Immature natural killer cell (primary cell): Measurements from ENCODE around the gene KIF18A. TPM values are rescaled to one million over a fixed set of nuclear protein-coding genes. Genes with fewer than 3 reads are reported as not detected.
"Not testable (repeated sequence)": the region's sequence is repeated elsewhere in the genome, so short reads cannot be mapped to it uniquely, and the experiment has no call there.

Source experiments
- DNase-seq, 3 donors: peaks; one replicate each; pipeline ENCODE4 v3.0.0; 2022; ENCODE audit warnings: mixed read lengths in 1 of 3
- H3K27ac Mint-ChIP-seq, 6 donors: one replicate each; pipeline ENCODE4 v1.8.0; 2020; ENCODE audit warnings: mixed read lengths in 6 of 6, mild to moderate bottlenecking in 5 of 6, inconsistent platforms in 4 of 6, moderate library complexity in 3 of 6
- H3K27me3 Mint-ChIP-seq, 3 donors: one replicate each; pipeline ENCODE4 v1.8.0; 2020 to 2021; ENCODE audit warnings: low read depth in 3 of 3, mild to moderate bottlenecking in 3 of 3, mixed read lengths in 3 of 3, moderate library complexity in 3 of 3, inconsistent platforms in 1 of 3
- H3K36me3 Mint-ChIP-seq, 3 donors: one replicate each; pipeline ENCODE4 v1.8.0; 2020; ENCODE audit warnings: mixed read lengths in 3 of 3, inconsistent platforms in 2 of 3, mild to moderate bottlenecking in 2 of 3
- H3K4me1 Mint-ChIP-seq, 2 donors: one replicate each; pipeline ENCODE4 v1.8.0; 2020; ENCODE audit warnings: inconsistent platforms in 2 of 2, mild to moderate bottlenecking in 2 of 2, mixed read lengths in 2 of 2, moderate library complexity in 1 of 2
- H3K4me3 Mint-ChIP-seq, 5 donors: one replicate each; pipeline ENCODE4 v1.8.0; 2020; ENCODE audit warnings: mild to moderate bottlenecking in 5 of 5, mixed read lengths in 5 of 5, inconsistent platforms in 3 of 5, moderate library complexity in 3 of 5
- H3K9me3 Mint-ChIP-seq, 6 donors: one replicate each; pipeline ENCODE4 v1.8.0; 2020; ENCODE audit warnings: mild to moderate bottlenecking in 6 of 6, mixed read lengths in 6 of 6, inconsistent platforms in 4 of 6, moderate library complexity in 3 of 6
- polyA plus RNA-seq, 3 donors: library from polyadenylated mRNA; unstranded; fragments of 300-500 nt; fragmentation: Illumina TruSeq; gene quantifications; one replicate each; pipeline ENCODE4 v1.2.3, GENCODE V29; 2021

KIF18A gene
- polyA plus RNA-seq: 1 to 10 TPM in 2 of 3 donors, under 1 TPM in 1; 0.99 to 1.3 (median 1.1) TPM

DNA sequence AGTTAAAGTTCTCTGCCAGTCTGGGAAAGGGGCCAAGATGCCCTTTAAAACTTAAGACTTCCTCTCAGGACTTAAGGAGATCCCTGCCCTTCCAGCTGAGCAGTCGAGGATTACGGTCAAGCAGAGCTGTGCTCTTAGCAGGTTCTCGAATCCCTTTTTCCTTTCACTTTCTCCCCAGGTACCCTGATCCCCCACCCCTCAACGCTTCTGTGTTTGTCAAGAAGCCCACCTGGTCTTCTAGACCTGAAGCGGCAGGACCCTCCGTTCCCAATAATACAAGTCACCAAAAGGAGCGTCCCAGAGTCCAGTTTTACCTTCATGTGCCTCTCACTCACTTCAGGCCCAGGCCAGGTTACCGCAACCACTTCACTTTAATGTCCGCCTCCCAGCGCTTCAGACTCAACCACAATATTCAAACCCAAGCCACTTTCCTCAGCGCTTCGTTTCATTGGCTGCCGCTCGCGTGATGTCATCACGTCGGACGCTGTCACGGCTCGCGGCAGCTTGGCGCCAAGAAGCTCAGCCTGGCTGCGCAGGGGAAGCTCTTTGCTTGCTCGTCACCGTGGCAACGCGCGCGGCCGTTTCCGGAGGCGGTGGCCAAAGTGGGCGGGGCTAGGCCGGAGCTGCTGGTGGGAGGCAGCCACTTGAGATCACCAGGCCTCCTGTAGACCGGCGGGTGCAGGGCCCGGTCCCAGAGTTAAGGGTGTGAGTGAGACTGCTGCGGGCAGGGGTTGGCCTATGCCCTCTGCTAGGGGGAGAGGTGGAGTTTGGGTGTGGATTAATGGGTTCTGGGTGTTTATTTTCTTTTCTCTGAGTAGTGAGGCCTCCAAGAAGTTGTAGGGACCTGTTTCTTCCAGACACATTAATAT, at the start of gene KIF18A, which contains the start of gene METTL15:
Gene KIF18A, minus strand, starts transcription at position 407 of the 869 bp plus-strand sequence. CDS start 10,209 bp downstream, outside the sequence.
Gene METTL15, plus strand, starts transcription at position 639 of the 869 bp plus-strand sequence. CDS start 4,947 bp downstream, outside the sequence.
- H3K27ac Mint-ChIP-seq: peak within 1 kb of the TSS; percentile 92 to 100 (median 99)
- H3K4me1 Mint-ChIP-seq: peaks cover 49 to 64% of the 10 kb centered on the region in 2 donors
- no peaks in the 10 kb centered on the region for H3K36me3 Mint-ChIP-seq
- peak within 1 kb of the TSS; percentile 94 to 98 (median 98) for H3K4me3 Mint-ChIP-seq
- no peaks in the 10 kb centered on the region for H3K9me3 Mint-ChIP-seq
- H3K27me3 Mint-ChIP-seq: peaks cover 8 to 15% (median 11%) of the 10 kb centered on the region in 3 donors
- DNase-seq: peak; percentile 99 to 100 (median 99)

DNA sequence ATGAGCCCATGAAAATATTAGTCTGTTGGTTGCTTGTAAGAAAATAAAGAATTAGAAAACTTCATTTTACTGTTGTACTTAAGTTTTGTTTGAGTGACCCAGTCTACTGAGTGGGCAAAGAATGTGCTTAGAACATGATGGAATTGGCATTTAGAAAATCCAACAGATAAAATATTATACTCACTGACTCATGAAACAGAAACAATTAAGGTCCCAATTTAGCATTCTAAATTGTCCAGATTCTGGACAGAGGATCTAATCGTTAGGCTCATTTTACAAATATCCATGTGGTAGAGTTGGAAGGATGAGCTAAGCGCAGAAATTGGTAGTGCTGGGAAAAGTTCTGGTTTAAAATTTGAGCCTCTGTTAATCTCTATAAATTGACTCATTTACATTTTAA, 45.6 kb upstream of the KIF18A start:
- H3K4me1 Mint-ChIP-seq: no peaks in the 10 kb centered on the region
- no peaks in the 10 kb centered on the region for H3K9me3 Mint-ChIP-seq
- H3K4me3 Mint-ChIP-seq: no peak overlapping the region
- H3K27me3 Mint-ChIP-seq: no peaks in the 10 kb centered on the region
- no peak for DNase-seq
- H3K27ac Mint-ChIP-seq: no peak overlapping the region
- H3K36me3 Mint-ChIP-seq: peaks cover 15 to 30% (median 16%) of the 10 kb centered on the region in 3 donors

DNA sequence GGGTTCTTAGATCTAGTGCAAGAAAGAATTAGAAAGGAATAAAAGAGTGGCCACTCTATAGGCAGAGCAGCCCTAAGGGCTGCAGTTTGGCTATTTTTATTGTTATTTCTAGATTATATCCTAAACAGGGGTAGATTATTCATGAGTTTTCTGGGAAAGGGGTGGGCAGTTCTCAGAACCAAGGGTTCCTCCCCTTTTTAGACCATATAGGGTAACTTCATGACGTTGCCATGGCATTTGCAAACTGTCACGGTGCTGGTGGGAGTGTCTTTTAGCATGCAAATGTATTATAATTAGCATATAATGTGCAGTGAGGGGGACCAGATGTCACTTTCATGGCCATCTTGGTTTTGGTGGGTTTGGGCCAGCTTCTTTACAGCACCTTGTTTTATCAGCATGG, 44.8 kb upstream of the KIF18A start:
- Mint-ChIP-seq H3K4me1 (no peaks in the 10 kb centered on the region), H3K36me3 (peaks cover 8 to 21% (median 9%) of the 10 kb centered on the region in 3 donors), H3K27ac (no peak overlapping the region), H3K27me3 (no peaks in the 10 kb centered on the region), H3K4me3 (no peak overlapping the region), H3K9me3 (no peaks in the 10 kb centered on the region)
- DNase-seq: no peak

DNA sequence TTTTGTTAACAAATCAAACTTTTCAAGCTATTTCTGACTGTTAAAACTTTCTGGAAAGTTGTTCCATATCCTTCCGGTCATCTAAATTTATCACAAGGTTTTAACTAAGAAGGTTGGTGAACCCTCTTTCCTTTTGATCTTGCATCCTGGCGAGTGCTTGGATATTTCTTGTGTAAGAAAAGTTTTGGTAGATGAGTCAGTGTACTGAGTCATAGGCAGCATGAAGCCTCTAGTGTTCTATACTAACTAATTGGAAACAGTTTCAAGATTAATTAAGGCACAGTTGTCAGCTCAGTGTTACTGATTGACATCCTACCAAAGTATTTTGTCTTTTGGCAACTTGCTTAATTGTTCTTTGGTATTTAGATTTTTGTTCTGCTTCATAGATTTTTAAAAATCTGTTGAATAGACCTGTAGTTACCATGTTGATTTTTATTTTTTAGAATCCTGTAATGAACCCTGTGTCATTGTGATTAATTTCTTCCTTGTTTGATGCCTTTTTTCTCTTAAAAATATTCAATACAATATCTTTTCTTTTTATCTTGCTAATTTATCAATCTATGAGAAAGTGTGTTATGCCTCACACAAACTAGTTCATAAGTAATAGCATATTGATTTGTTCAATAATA, 38.3 kb upstream of the KIF18A start:
- no peaks in the 10 kb centered on the region for H3K27me3 Mint-ChIP-seq
- H3K4me3 Mint-ChIP-seq: no peak overlapping the region
- H3K9me3 Mint-ChIP-seq: peaks cover 0 to under 1% (median 0%) of the 10 kb centered on the region in 6 donors
- no peak overlapping the region for H3K27ac Mint-ChIP-seq
- H3K4me1 Mint-ChIP-seq: peaks cover 4 to 7% of the 10 kb centered on the region in 2 donors
- DNase-seq: no peak
- peaks cover 0 to 4% (median 0%) of the 10 kb centered on the region in 3 donors for H3K36me3 Mint-ChIP-seq

DNA sequence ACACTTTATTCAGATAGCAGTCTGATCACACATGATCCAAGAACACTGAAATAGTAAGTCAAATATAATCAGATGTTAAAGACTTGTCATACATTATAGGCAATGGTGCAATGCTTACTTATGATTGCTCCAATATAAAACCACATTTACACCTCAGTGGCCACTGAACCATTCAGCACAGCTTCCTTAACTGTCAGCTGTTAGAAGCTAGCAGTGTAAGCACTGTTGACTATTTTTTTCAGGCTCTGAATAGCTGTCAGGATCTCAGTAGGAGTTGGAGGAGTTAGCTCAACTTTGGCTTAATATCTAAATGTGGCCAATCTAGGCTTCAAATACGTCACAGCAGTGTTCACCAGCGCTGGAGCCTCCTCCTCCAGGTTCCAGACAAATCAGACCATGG, 36.9 kb upstream of the KIF18A start:
- H3K4me3 Mint-ChIP-seq: no peak overlapping the region
- no peak overlapping the region for H3K27ac Mint-ChIP-seq
- DNase-seq: no peak
- H3K9me3 Mint-ChIP-seq: peaks cover 0 to 8% (median 2%) of the 10 kb centered on the region in 6 donors
- H3K36me3 Mint-ChIP-seq: peaks cover 0 to 4% (median 3%) of the 10 kb centered on the region in 3 donors
- no peaks in the 10 kb centered on the region for H3K27me3 Mint-ChIP-seq
- peaks cover 4 to 7% of the 10 kb centered on the region in 2 donors for H3K4me1 Mint-ChIP-seq

DNA sequence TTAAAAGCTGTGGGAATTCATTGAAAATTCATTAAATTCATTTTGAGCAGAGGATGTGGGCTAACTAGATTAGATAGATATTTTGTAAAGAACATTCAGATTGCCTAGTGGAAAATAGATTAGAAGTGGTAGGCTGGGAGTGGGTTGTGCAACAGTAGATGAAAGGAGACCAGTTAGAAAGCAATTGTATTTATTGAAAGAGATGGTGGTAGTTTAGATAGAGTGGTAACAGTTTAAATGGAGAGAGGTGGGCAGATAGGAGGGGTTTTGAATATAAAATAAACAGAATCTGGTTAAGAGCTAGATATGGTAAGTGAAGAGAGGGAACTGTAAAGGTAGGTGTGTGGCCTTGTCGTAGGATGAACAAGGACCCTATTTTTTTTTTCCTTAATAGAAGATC, 34.8 kb upstream of the KIF18A start:
- H3K27ac Mint-ChIP-seq: no peak overlapping the region

DNA sequence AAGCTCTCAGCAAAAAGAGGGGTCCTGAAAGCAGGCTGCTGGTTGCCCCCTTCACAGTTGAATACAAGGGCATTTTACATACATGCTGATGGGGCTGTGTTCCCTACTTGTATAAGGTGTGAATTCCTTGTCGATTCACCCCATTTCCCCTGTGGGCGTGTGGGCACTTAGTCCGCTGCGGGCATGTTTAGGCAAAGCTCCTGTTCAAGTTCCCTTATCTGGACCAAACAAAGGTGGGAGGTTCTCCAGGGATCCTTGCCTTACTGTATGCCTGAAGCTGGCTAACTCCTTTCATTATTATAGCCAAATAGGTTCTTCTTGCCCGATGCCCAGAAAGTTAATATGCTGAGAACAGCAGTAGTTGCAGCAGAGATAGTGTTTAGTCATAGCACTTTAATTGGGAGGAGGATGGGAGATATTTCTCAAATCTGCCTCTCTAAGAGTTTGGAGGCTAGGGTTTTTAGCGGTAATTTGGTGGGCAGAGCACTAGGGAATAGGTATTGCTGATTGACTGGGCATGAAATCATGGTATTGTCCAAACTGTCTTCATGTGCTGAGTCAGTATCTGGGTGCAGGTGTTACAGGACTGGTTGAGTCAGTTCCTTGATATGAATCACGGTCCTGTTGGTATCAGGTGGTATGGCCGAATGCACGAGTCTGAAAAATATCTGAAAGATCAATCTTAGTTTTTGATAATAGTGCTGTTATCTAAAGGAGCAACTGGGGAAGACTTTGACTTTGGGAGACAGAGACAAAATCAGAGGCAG, 32.9 kb upstream of the KIF18A start:
- DNase-seq: no peak
- Mint-ChIP-seq H3K4me3 (no peak overlapping the region), H3K36me3 (peaks cover 12 to 35% (median 18%) of the 10 kb centered on the region in 3 donors), H3K9me3 (peaks cover 0 to 16% (median 3%) of the 10 kb centered on the region in 6 donors), H3K4me1 (peaks cover 4 to 7% of the 10 kb centered on the region in 2 donors), H3K27me3 (peaks cover 0 to 2% (median 0%) of the 10 kb centered on the region in 3 donors), H3K27ac (peak overlapping the region in 1 of 6 donors; percentile 28)

More for the DNA sequence above, 34.8 kb upstream of the KIF18A start:
- no peak for DNase-seq
- peaks cover 4 to 7% of the 10 kb centered on the region in 2 donors for H3K4me1 Mint-ChIP-seq
- H3K36me3 Mint-ChIP-seq: peaks cover 0 to 20% (median 5%) of the 10 kb centered on the region in 3 donors
- H3K27me3 Mint-ChIP-seq: peaks cover 0 to under 1% (median 0%) of the 10 kb centered on the region in 3 donors
- H3K4me3 Mint-ChIP-seq: no peak overlapping the region
- H3K9me3 Mint-ChIP-seq: peaks cover 0 to 16% (median 2%) of the 10 kb centered on the region in 6 donors

DNA sequence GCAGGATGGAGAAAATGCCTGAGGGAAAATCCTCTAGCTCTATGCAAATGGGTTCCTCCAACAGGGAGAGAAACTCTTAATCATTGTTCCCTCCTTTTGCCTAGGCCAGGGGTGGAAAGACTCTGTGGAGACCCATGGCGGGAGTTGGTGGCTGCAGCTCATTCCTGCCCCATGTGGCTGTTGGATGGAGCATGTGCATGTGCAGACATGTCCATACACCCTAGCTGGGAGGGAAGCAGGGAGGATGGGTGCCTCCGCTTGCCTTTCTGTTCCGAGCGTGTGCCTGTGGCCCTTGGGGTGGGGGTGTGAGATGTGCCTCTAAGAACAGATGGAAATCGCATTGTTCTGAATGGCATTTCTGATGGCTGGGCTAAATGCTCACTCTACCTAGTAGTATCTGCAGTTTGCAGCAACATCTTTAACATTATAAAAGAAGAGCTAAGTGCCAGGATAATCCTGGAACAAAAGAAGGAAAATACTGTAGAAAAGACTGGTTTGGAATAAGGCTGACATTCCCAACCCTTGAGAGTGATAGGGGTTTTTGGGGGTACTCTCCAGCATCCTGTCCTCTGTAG, 32.0 kb upstream of the KIF18A start:
- H3K4me1 Mint-ChIP-seq: peaks cover 4 to 7% of the 10 kb centered on the region in 2 donors
- no peak overlapping the region for H3K4me3 Mint-ChIP-seq
- DNase-seq: no peak
- peaks cover 0 to 2% (median 0%) of the 10 kb centered on the region in 3 donors for H3K27me3 Mint-ChIP-seq
- H3K9me3 Mint-ChIP-seq: peaks cover 0 to 16% (median 3%) of the 10 kb centered on the region in 6 donors
- H3K36me3 Mint-ChIP-seq: peaks cover 18 to 37% (median 24%) of the 10 kb centered on the region in 3 donors
- no peak overlapping the region for H3K27ac Mint-ChIP-seq

DNA sequence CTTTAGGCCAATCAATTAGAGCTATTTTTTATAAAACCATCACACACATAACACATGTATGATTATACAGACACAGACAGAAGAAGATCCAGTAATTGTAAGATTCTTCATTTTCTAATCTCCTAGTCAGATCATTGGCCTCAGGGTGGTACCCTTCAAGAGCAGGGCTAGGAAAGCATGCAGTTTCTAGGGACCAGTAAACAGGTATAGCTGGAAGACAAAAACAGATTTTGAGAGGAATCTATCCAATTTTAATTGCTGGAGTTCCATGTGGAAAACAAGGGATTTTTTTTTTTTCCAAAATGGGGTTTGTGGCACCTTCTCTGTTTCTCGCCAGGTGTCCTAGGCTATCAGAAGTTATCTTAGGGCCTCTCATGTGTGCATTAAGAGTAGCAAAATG, 29.9 kb upstream of the KIF18A start:
- Mint-ChIP-seq H3K4me3 (no peak overlapping the region), H3K27ac (no peak overlapping the region), H3K36me3 (peaks cover 18 to 54% (median 24%) of the 10 kb centered on the region in 3 donors), H3K4me1 (no peaks in the 10 kb centered on the region), H3K9me3 (peaks cover 0 to 16% (median 3%) of the 10 kb centered on the region in 6 donors), H3K27me3 (peaks cover 0 to 2% (median 0%) of the 10 kb centered on the region in 3 donors)
- DNase-seq: no peak

DNA sequence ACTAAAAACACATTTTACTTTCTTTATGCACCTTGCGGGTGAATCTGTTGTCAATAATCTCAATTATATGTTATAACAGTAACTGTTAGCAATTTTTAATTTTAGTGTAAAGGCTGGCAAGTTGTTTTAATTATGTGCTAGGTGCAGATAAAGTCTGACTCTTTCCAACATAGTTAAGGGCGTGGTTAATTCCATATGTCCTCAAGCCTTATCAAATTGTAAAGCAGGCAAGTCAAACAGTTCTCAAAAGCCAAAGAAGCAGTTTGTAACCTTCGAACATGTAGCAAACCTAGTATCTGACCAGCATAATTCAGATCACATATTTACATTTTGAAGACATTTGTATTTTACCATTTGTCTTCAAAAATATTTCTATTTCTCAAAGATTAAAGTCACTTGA, 29.4 kb upstream of the KIF18A start:
- Mint-ChIP-seq H3K27ac (no peak overlapping the region), H3K4me3 (no peak overlapping the region), H3K9me3 (peaks cover 0 to 16% (median 3%) of the 10 kb centered on the region in 6 donors), H3K36me3 (peaks cover 18 to 55% (median 24%) of the 10 kb centered on the region in 3 donors), H3K27me3 (peaks cover 0 to 2% (median 0%) of the 10 kb centered on the region in 3 donors), H3K4me1 (no peaks in the 10 kb centered on the region)
- DNase-seq: no peak

DNA sequence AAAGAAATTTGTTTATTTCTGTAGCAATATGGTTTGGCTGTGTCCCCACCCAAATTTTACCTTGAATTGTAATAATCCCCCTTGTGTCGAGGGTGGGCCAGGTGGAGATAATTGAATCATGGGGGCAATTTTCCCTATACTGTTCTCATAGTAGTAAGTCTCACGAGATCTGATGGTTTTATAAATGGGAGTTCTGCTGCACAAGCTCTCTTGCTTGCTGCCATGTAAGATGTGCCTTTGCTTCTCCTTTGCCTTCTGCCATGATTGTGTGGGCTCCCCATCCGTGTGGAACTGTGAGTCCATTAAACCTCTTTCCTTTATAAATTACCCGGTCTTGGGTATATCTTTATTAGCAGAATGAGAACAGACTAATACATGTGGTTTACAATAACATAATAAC, 28.2 kb upstream of the KIF18A start:
- H3K27me3 Mint-ChIP-seq, H3K4me3 Mint-ChIP-seq, H3K4me1 Mint-ChIP-seq, H3K27ac Mint-ChIP-seq, DNase-seq: not testable (repeated sequence)
- peaks cover 18 to 58% (median 31%) of the 10 kb centered on the region in 3 donors for H3K36me3 Mint-ChIP-seq
- H3K9me3 Mint-ChIP-seq: peaks cover 0 to 15% (median 3%) of the 10 kb centered on the region in 6 donors

DNA sequence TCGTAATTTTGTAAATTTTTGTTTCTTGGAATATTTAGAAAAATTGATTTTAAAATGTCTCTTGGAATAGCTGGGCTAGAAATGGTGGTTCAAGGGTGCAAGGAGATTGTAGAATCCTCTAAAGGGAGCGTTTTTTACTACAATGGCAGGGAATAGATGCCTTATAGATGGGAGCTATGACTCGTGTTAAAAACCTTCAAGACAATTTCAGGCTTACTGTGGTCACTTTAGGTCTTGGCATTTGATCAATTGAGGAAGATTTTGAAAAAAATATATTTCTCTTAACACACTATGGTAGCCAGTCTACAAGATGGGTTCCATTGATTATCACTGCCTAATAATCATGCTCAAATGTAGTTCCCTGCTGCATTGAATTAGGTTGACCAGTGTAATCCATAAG, 25.2 kb upstream of the KIF18A start:
- Mint-ChIP-seq H3K36me3 (peaks cover 18 to 43% (median 29%) of the 10 kb centered on the region in 3 donors), H3K27me3 (peaks cover 0 to 2% (median 2%) of the 10 kb centered on the region in 3 donors), H3K27ac (no peak overlapping the region), H3K4me1 (no peaks in the 10 kb centered on the region), H3K9me3 (peaks cover 0 to 2% (median 0%) of the 10 kb centered on the region in 6 donors), H3K4me3 (no peak overlapping the region)
- DNase-seq: no peak

DNA sequence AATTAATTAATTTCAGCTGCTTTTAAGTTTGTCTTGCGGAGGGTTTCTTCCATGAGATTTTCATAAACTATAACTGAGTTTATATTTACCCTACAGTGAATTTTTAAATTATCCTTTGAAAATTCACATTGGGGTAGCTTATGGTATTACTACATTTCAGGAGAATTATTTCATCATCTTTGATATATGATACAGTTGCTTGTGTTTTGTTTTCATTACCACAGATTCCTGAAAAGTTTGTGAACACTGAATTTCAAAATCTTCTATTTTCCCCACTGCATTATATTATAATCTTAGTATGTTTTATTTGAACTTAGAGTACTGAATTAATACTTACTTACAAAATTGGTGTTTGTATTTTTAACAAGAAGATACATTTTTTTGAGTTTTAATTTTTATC, 24.6 kb upstream of the KIF18A start:
- Mint-ChIP-seq H3K27ac (no peak overlapping the region), H3K9me3 (peaks cover 0 to 2% (median 0%) of the 10 kb centered on the region in 6 donors), H3K4me3 (no peak overlapping the region), H3K27me3 (peaks cover 0 to 2% (median 0%) of the 10 kb centered on the region in 3 donors), H3K4me1 (no peaks in the 10 kb centered on the region), H3K36me3 (peaks cover 18 to 37% (median 29%) of the 10 kb centered on the region in 3 donors)
- no peak for DNase-seq
